Measurements from ENCODE around the gene SPHKAP.
"Not testable (repeated sequence)": the region's sequence is repeated elsewhere in the genome, so short reads cannot be mapped to it uniquely, and the experiment has no call there.

SPHKAP gene

DNA sequence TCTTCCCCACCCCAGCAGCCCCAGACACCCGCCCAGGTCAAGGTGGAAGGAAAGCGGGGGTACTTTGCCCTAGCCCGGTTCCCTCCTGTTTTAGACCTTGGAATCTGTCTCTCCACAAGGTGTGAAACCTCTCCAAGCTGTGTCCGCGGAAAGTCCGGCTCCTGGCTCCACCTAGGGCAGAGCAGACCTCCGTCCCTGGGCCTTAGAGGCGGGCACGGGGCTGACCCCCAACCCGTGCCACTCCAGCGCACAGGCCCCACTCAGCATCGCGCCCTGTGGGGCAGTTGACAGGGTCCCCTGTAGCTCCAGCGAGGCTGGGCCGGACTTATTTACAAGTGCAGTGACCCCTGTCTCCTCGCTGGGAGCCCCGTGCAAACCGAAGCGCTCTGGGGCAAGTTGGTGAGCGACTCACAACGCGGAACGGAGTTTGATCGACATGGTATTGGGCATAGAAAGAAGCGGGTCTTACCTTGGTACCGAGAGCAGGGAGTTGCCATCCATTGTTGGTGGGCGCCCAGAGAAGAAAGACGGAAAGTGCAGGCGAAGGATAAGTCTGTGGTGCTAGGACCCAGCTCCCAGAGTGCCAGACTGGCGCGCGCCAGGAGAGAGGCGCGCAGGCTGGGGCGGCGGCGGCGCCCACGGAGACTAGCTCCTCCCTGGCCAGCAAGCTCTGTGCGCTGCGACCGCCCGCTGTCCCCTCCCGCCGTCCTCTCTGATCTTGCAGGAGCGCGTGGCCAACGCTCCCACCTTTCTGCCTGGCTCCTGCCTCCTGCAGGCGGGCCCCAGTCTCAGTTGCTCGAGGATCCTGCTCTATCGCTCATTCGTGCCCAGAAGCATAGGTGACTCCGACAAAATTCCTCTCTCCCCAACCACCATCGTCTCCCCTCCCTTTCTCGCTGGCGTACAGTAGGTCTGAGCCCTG lies at the start of gene SPHKAP:
SPHKAP (minus strand) TSS at position 590 of the 922 bp plus-strand sequence; CDS start at position 501, 89 bp downstream.
- no peak for DNase-seq

DNA sequence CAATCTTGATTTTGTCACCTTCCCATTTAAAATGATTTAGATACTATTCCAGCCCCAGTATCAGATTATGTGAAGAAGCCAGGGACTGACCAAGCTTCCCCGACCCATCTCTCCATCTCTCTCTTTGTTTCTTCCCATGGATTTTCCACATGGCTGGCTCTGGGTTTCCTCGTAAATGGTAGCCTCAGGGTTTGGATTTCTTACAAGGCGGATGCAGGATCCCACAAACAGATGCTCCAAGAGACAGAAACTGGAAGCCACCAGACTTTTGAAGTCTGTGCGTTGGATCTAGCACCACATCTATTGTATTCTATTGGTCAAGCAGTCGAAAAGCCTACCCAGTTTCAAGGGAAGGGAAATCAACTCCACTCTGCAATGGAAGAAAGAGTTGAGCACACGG lies 46.0 kb upstream of the SPHKAP start:
- H3K9me3 Mint-ChIP-seq: peaks cover 6 to 10% of the 10 kb centered on the region in 2 donors
- no peaks in the 10 kb centered on the region for H3K4me1 Mint-ChIP-seq
- H3K27me3 Mint-ChIP-seq: no peaks in the 10 kb centered on the region
- H3K4me3 Mint-ChIP-seq: no peak overlapping the region
- ATAC-seq: no peak
- no peak overlapping the region for H3K27ac Mint-ChIP-seq
- no peak for DNase-seq

More for the DNA sequence above, at the start of gene SPHKAP:
- H3K4me1 Mint-ChIP-seq: no peaks in the 10 kb centered on the region
- H3K27me3 Mint-ChIP-seq: peaks cover 23% of the 10 kb centered on the region
- no peak within 1 kb of the TSS for H3K4me3 Mint-ChIP-seq
- H3K27ac Mint-ChIP-seq: no peak within 1 kb of the TSS
- H3K9me3 Mint-ChIP-seq: peaks cover 16 to 23% of the 10 kb centered on the region in 2 donors
- ATAC-seq: peak; percentile 12

GRCh38 chr2:228224410-228224809 lies 42.9 kb upstream of the SPHKAP start:
- H3K9me3 Mint-ChIP-seq: peaks cover 0 to 4% of the 10 kb centered on the region in 2 donors
- no peak overlapping the region for H3K4me3 Mint-ChIP-seq
- H3K4me1 Mint-ChIP-seq: no peaks in the 10 kb centered on the region
- no peak for DNase-seq
- no peaks in the 10 kb centered on the region for H3K27me3 Mint-ChIP-seq
- no peak for ATAC-seq
- no peak overlapping the region for H3K27ac Mint-ChIP-seq

DNA sequence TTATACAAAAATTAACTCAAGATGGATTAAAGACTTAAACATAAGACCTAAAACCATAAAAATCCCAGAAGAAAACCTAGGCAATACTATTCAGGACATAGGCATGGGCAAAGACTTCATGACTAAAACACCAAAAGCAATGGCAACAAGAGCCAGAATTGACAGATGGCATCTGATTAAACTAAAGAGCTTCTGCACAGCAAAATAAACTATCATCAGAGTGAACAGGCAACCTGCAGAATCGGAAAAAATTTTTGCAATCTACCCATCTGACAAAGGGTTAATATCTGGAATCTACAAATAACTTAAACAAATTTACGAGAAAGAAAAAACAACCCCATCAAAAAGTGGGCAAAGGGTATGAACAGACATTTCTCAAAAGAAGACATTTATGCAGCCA lies 37.1 kb upstream of the SPHKAP start:
- H3K4me1 Mint-ChIP-seq, H3K27me3 Mint-ChIP-seq, H3K4me3 Mint-ChIP-seq, ATAC-seq, H3K9me3 Mint-ChIP-seq, H3K27ac Mint-ChIP-seq, DNase-seq: not testable (repeated sequence)

DNA sequence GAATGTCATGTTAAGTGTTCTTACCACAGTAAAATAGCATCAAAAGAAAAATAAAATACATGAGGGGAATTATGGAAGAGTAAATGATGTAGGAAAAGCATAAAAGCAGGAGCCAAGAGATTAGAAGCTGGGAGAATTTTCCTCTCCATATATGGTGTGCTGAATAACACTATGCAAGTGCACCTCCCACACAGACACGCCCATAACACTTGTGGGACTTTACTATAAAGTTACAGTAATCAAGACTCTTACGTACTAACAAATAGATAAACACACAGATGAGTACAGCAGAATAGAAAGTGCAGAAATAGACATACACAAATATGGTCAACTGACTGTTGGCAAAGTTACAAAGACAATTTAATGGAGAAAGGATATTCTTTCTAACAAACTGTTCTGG lies 16.0 kb upstream of the SPHKAP start:
- no peak for ATAC-seq
- Mint-ChIP-seq H3K27me3 (no peaks in the 10 kb centered on the region), H3K27ac (no peak overlapping the region), H3K4me1 (no peaks in the 10 kb centered on the region), H3K9me3 (peaks cover 19 to 24% of the 10 kb centered on the region in 2 donors), H3K4me3 (no peak overlapping the region)
- no peak for DNase-seq

DNA sequence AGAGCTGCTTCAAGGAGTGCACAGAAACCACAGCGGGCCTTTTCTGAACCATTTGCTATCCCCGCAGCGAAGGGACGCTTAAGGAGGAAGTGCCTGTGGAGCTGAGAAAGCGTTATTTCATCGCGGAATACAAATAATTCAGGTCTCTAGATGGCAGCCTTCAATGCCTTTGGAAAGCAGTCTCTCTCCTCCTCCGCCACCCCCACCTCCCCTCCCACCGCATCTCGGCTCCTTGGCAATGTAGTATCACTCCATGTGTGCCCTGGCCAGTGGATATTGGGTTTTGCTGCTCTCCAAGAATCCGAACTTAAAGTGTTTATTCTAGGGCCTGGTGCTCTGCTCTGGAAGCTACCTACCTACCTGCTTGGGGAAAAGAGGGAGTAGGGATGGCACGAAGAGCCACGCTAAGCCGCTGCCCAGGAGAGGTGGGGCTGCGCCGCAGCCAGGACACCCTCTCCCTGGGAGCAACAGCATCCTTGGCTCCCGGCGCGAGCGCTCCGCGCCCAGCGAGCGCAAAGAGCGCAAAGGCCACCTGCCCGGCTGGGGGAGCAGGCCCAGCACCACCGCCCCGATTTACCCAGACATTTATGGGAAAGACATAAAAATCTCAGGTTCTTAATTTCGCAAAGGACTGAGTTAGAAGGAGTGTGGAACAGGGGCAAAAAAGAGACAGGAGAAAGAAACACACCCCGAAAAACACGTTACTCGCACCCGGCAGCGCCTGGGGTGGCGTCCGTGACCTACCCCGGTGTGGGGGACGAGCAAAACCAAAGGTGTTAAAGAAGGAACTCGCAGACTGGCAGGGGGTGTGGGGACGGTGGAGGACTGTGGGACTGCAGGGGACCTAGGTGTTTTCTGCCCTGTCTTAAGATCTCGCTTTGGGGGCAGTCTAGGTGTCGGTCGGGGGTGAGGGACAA lies 1.0 kb downstream of the SPHKAP start:
- no peak for ATAC-seq
- Mint-ChIP-seq H3K9me3 (peaks cover 16 to 20% of the 10 kb centered on the region in 2 donors), H3K4me1 (no peaks in the 10 kb centered on the region), H3K27ac (no peak overlapping the region), H3K27me3 (peaks cover 23% of the 10 kb centered on the region), H3K4me3 (no peak overlapping the region)
- DNase-seq: no peak

DNA sequence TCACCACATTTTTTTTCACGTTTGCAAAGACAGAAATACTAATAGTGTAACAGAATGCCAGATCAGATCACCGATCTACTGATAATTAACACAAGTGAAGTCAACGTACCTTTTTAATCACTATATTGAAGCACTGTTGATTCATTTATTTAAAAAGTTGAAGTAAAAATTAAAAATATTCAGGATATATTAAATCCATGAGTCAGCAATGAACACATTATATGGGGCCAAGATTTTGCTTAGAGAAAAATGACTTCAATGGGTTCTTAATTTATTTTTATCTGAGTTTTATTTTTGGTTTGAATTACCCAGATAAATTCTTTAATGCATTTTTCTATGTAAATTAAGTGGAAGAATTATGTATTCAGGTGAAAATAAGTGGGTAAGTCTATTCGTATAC lies 14.2 kb downstream of the SPHKAP start:
- Mint-ChIP-seq H3K27me3 (no peaks in the 10 kb centered on the region), H3K9me3 (no peaks in the 10 kb centered on the region)
- no peak for DNase-seq

GRCh38 chr2:228164718-228165117 lies 16.8 kb downstream of the SPHKAP start:
- H3K4me1 Mint-ChIP-seq: no peaks in the 10 kb centered on the region
- no peaks in the 10 kb centered on the region for H3K27me3 Mint-ChIP-seq
- ATAC-seq (no peak), DNase-seq (no peak)
- no peak overlapping the region for H3K4me3 Mint-ChIP-seq
- peaks cover 7 to 12% of the 10 kb centered on the region in 2 donors for H3K9me3 Mint-ChIP-seq
- H3K27ac Mint-ChIP-seq: no peak overlapping the region

More for the DNA sequence above, 14.2 kb downstream of the SPHKAP start:
- no peak for ATAC-seq
- Mint-ChIP-seq H3K27ac (no peak overlapping the region), H3K4me3 (no peak overlapping the region), H3K4me1 (no peaks in the 10 kb centered on the region)

DNA sequence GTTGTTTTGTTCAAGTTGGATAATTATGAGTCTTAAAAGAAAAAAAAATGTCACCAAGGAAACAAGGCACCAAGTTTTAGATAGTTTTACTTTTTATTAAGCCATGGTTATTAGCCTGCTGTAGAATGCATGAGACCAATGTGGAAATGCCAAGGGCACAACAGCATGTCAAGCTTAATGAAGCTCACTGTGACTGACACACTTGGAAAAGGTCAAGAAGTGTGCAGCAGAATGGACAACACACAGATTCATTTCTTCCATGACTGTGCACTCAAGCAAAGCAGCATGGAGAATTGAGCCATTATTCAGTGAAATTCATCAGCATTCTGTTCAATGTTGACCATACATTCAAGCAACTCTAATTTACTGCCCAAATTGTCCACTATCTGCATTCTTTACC lies 23.6 kb downstream of the SPHKAP start:
- no peaks in the 10 kb centered on the region for H3K4me1 Mint-ChIP-seq
- no peak for DNase-seq
- no peaks in the 10 kb centered on the region for H3K27me3 Mint-ChIP-seq
- ATAC-seq: no peak
- H3K27ac Mint-ChIP-seq: no peak overlapping the region
- H3K4me3 Mint-ChIP-seq: no peak overlapping the region
- H3K9me3 Mint-ChIP-seq: peaks cover 17 to 27% of the 10 kb centered on the region in 2 donors

GRCh38 chr2:228144961-228145360 lies 36.5 kb downstream of the SPHKAP start:
- Mint-ChIP-seq H3K27me3 (no peaks in the 10 kb centered on the region), H3K9me3 (peaks cover 8 to 9% of the 10 kb centered on the region in 2 donors), H3K27ac (no peak overlapping the region), H3K4me3 (no peak overlapping the region), H3K4me1 (peaks cover 6% of the 10 kb centered on the region)
- ATAC-seq (no peak), DNase-seq (no peak)

- ATAC-seq (peak; percentile 67), DNase-seq (no peak)
- Mint-ChIP-seq H3K9me3 (peaks cover 8 to 14% of the 10 kb centered on the region in 2 donors), H3K4me3 (no peak overlapping the region), H3K27ac (no peak overlapping the region), H3K4me1 (peaks cover 6% of the 10 kb centered on the region), H3K27me3 (no peaks in the 10 kb centered on the region)
Measured at GRCh38 chr2:228140934-228141528, 40.5 kb downstream of the SPHKAP start.

DNA sequence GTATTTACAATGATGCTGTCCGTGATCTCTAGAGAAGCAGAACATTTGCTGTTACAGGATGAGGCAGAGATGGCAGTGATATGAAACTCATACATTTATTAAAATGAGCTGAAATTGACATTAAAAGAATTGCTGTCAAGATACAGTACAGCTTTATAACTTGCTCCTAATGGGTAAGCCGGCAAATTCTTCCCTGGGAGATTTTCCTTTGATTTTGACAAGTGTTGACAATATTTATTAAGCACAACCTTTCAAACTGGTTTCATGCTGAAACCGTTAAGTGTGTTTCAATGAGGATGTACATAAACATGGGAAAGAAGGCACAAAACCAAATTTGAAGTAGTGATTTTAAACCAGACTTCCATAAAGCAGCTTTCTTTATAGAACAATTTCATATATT lies 45.5 kb downstream of the SPHKAP start:
- Mint-ChIP-seq H3K27ac (no peak overlapping the region), H3K4me1 (peaks cover 5% of the 10 kb centered on the region), H3K27me3 (no peaks in the 10 kb centered on the region), H3K4me3 (no peak overlapping the region), H3K9me3 (peaks cover 6 to 18% of the 10 kb centered on the region in 2 donors)
- DNase-seq: no peak
- no peak for ATAC-seq

DNA sequence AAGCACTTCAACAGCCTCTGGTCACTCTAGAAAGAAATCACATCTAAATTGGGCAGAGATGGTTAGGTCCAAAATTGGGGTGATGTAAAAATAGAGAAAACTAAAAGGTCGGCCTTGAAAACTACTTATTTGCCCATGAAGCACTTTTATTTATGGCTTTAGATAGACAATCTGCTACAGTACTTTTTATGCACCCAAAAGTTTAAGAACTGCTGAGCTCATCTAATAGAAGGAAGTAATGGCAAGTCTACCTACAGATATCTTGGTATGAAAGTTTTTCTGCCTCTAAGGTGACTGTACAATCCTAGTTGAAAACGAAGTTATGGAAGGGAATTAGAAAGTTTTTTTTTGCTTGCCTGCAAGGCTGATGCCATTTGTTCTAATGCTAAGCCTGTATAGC lies 46.2 kb downstream of the SPHKAP start:
- ATAC-seq: no peak
- H3K27ac Mint-ChIP-seq: no peak overlapping the region
- no peaks in the 10 kb centered on the region for H3K4me1 Mint-ChIP-seq
- no peak for DNase-seq
- no peaks in the 10 kb centered on the region for H3K27me3 Mint-ChIP-seq
- H3K4me3 Mint-ChIP-seq: no peak overlapping the region
- peaks cover 0 to 11% of the 10 kb centered on the region in 2 donors for H3K9me3 Mint-ChIP-seq

GRCh38 chr2:228131833-228132232 lies 49.7 kb downstream of the SPHKAP start:
- H3K9me3 Mint-ChIP-seq: peaks cover 0 to 4% of the 10 kb centered on the region in 2 donors
- no peak for ATAC-seq
- H3K27me3 Mint-ChIP-seq: no peaks in the 10 kb centered on the region

DNA sequence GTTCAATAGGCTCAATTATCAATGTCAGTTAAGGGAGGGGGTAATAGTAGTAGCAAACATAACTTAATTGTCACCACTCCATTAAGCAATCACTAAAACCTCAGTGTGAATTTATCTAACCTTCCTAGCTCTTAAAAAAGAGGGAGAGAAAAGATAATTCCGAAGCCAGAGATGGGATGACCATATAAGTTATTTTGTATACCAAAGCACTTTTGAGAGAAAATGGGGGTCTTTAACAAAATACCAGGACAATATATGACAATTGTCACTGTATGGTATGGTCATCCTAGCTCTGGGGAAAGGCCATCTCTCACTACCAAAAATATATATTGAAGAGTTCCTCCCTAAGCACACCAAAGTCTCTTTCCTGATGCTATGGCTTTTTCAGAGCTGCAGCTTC lies 55.1 kb downstream of the SPHKAP start:
- H3K27ac Mint-ChIP-seq: no peak overlapping the region
- peaks cover 0 to 7% of the 10 kb centered on the region in 2 donors for H3K9me3 Mint-ChIP-seq
- H3K4me3 Mint-ChIP-seq: no peak overlapping the region
- H3K4me1 Mint-ChIP-seq: no peaks in the 10 kb centered on the region
- ATAC-seq (no peak), DNase-seq (no peak)
- H3K27me3 Mint-ChIP-seq: no peaks in the 10 kb centered on the region

More at GRCh38 chr2:228131833-228132232, 49.7 kb downstream of the SPHKAP start:
- Mint-ChIP-seq H3K4me3 (no peak overlapping the region), H3K4me1 (no peaks in the 10 kb centered on the region), H3K27ac (no peak overlapping the region)
- DNase-seq: no peak
